Measurements from ENCODE around the gene ARHGAP4. TPM values are rescaled to one million over a fixed set of nuclear protein-coding genes. Genes with fewer than 3 reads are reported as not detected.

Gene ARHGAP4
- total RNA-seq, 2 donors from 2014 or later, result 56.0 to 65.0 TPM

GRCh38 chrX:153910446-153910845 lies 15.6 kb downstream of the ARHGAP4 start:
- 96 to 98% methylated on average over 9 to 17 of the region's 22 CpGs for WGBS, 2 experiments (ENCODE audit: insufficient coverage in 1 of 2, insufficient read length in 1 of 2)
- no peak overlapping the region for H3K4me3 Mint-ChIP-seq
- no peak overlapping the region for H3K9ac ChIP-seq (ENCODE audit: extremely low read depth, low read length, poor library complexity, severe bottlenecking)
- DNase-seq, result peak; percentile 39
- no peaks in the 10 kb centered on the region for H3K4me1 ChIP-seq (ENCODE audit: control insufficient read depth, insufficient read depth, low read length)
- H3K9me3 ChIP-seq (ENCODE audit: control insufficient read depth, low read length), result no peaks in the 10 kb centered on the region
- H3K27me3 Mint-ChIP-seq (ENCODE audit: insufficient read depth), result no peaks in the 10 kb centered on the region
- no peaks in the 10 kb centered on the region for H3K4me1 Mint-ChIP-seq
- H3K9me3 Mint-ChIP-seq, result peaks cover 58% of the 10 kb centered on the region
- H3K27ac ChIP-seq (ENCODE audit: low read depth, low read length), result no peak overlapping the region
- H3K36me3 Mint-ChIP-seq (ENCODE audit: low read depth), result peaks cover 10% of the 10 kb centered on the region
- H3K27me3 ChIP-seq (ENCODE audit: control insufficient read depth, insufficient read depth, low read length, poor library complexity, severe bottlenecking), result no peaks in the 10 kb centered on the region
- no peaks in the 10 kb centered on the region for H3K36me3 ChIP-seq (ENCODE audit: control insufficient read depth, insufficient read depth, low read length)
- H3K4me3 ChIP-seq (ENCODE audit: low read length), result no peak overlapping the region
- H3K27ac Mint-ChIP-seq, result no peak overlapping the region
- TF ChIP-seq, protein P1, sequence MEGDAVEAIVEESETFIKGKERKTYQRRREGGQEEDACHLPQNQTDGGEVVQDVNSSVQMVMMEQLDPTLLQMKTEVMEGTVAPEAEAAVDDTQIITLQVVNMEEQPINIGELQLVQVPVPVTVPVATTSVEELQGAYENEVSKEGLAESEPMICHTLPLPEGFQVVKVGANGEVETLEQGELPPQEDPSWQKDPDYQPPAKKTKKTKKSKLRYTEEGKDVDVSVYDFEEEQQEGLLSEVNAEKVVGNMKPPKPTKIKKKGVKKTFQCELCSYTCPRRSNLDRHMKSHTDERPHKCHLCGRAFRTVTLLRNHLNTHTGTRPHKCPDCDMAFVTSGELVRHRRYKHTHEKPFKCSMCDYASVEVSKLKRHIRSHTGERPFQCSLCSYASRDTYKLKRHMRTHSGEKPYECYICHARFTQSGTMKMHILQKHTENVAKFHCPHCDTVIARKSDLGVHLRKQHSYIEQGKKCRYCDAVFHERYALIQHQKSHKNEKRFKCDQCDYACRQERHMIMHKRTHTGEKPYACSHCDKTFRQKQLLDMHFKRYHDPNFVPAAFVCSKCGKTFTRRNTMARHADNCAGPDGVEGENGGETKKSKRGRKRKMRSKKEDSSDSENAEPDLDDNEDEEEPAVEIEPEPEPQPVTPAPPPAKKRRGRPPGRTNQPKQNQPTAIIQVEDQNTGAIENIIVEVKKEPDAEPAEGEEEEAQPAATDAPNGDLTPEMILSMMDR (conservative IDR thresholded peaks at IDR 0.05), result no peak

- Mint-ChIP-seq H3K9me3 (peaks cover 58% of the 10 kb centered on the region), H3K27ac (no peak overlapping the region), H3K27me3 (ENCODE audit: insufficient read depth) (no peaks in the 10 kb centered on the region), H3K36me3 (ENCODE audit: low read depth) (peaks cover 10% of the 10 kb centered on the region), H3K4me3 (no peak overlapping the region), H3K4me1 (no peaks in the 10 kb centered on the region)
- H3K27me3 ChIP-seq (ENCODE audit: control insufficient read depth, insufficient read depth, low read length, poor library complexity, severe bottlenecking), result no peaks in the 10 kb centered on the region
- no peaks in the 10 kb centered on the region for H3K36me3 ChIP-seq (ENCODE audit: control insufficient read depth, insufficient read depth, low read length)
- TF ChIP-seq, protein P1 (conservative IDR thresholded peaks at IDR 0.05), result no peak
- WGBS, 2 experiments (ENCODE audit: insufficient coverage in 1 of 2, insufficient read length in 1 of 2), result 89 to 100% methylated on average over 8 to 24 of the region's 25 CpGs
- H3K27ac ChIP-seq (ENCODE audit: low read depth, low read length), result no peak overlapping the region
- no peak overlapping the region for H3K4me3 ChIP-seq (ENCODE audit: low read length)
- H3K9ac ChIP-seq (ENCODE audit: extremely low read depth, low read length, poor library complexity, severe bottlenecking), result no peak overlapping the region
- DNase-seq, result no peak
- H3K9me3 ChIP-seq (ENCODE audit: control insufficient read depth, low read length), result no peaks in the 10 kb centered on the region
- H3K4me1 ChIP-seq (ENCODE audit: control insufficient read depth, insufficient read depth, low read length), result no peaks in the 10 kb centered on the region
These were observed 16.1 kb downstream of the ARHGAP4 start for GRCh38 chrX:153909980-153910360.

DNA sequence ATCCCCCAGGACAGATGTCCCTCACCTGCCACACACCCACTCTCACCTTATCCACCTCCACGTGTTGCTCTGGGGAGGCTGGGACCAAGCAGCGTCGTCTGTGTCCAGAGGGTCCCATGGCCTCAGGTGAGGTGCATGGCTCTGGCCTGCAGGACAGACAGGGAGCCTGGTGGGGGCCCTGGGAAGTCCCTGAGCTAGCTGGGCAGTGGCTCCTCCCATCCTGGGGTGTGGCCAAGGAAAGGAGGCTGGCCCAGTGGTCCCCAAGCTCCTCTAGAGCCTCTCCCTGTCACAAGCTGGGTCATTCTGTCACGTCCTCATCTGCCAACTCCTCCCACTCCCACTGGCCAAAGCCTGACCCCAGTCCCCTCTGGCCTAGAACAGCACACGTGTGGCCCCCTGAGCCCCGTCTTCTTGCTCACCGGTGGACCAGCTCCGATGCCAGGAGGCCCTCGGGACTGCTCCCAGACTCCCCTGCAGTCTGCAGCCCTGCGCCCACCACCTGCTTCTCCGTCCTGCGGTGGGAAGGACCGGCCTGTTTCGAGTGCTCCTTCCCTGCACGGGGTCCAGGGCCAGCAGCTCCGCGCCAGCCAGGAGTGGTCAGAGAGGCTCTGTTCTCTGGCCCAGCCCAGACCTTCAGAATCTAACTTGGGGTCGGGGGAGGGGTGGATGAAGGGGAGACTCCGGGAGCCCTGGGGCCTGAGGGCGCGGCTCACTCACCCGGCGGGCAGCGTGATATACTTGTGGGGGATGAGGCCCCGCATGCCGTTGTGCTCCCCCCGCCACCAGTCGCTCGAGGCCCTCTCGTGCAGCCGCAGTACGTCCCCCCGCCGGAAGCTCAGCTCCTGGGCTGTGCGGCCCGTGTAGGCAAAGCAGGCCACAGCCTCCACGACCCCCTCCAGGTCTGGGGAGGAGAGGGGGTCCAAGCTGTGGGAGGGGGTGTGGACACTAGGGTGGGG lies 16.8 kb downstream of the ARHGAP4 start:
- Histone ChIP-seq H3K36me3 (ENCODE audit: control insufficient read depth, insufficient read depth, low read length) (no peaks in the 10 kb centered on the region), H3K27ac (ENCODE audit: low read depth, low read length) (no peak overlapping the region), H3K27me3 (ENCODE audit: control insufficient read depth, insufficient read depth, low read length, poor library complexity, severe bottlenecking) (no peaks in the 10 kb centered on the region), H3K9me3 (ENCODE audit: control insufficient read depth, low read length) (no peaks in the 10 kb centered on the region), H3K4me3 (ENCODE audit: low read length) (no peak overlapping the region), H3K4me1 (ENCODE audit: control insufficient read depth, insufficient read depth, low read length) (no peaks in the 10 kb centered on the region), H3K9ac (ENCODE audit: extremely low read depth, low read length, poor library complexity, severe bottlenecking) (no peak overlapping the region)
- WGBS, 2 experiments (ENCODE audit: insufficient coverage in 1 of 2, insufficient read length in 1 of 2), result 85% methylated on average over 34 of the region's 37 CpGs; no CpG with 5 or more reads in 1 of the 2 experiments
- Mint-ChIP-seq H3K9me3 (peaks cover 54% of the 10 kb centered on the region), H3K27ac (no peak overlapping the region), H3K36me3 (ENCODE audit: low read depth) (peaks cover 5% of the 10 kb centered on the region), H3K27me3 (ENCODE audit: insufficient read depth) (no peaks in the 10 kb centered on the region), H3K4me1 (no peaks in the 10 kb centered on the region), H3K4me3 (no peak overlapping the region)
- peak; percentile 81 for DNase-seq
- TF ChIP-seq, protein P1 (conservative IDR thresholded peaks at IDR 0.05), result no peak
